ENCODE results near the gene KRTAP5-2.

The KRTAP5-2 gene

DNA sequence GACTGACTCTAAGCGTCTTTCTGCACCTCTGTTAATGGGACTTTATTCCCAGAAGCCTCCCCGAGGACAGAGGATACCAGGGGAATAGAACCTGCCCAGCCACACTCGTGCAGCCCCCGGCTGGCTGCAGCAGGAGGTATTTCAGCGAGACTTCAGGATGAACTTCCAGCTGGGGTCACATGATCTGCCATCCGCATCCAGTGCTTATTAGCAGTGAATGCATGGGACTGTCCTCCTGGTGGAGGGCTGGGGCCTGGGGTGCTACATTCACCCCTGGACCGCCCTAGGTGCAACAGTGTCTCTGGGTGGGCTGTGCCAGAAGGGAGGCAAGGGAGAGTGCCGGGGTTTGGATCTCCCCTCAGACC is 27.6 kb downstream of the KRTAP5-2 start:
- Histone ChIP-seq H3K4me3 (ENCODE audit: severe bottlenecking) (no peak overlapping the region), H3K9me3 (ENCODE audit: severe bottlenecking) (no peaks in the 10 kb centered on the region), H3K36me3 (ENCODE audit: low read depth) (no peaks in the 10 kb centered on the region), H3K27ac (ENCODE audit: poor library complexity, severe bottlenecking) (no peak overlapping the region), H3K4me1 (ENCODE audit: insufficient read depth, poor library complexity, severe bottlenecking) (no peaks in the 10 kb centered on the region), H3K27me3 (ENCODE audit: insufficient read depth, poor library complexity, severe bottlenecking) (peaks cover 20% of the 10 kb centered on the region)
- ATAC-seq (ENCODE audit: low read depth) (no peak), DNase-seq (ENCODE audit: low spot score) (no peak)
- TF ChIP-seq CTCF (IDR thresholded peaks at IDR 0.05; ENCODE audit: poor library complexity, severe bottlenecking): no peak

GRCh38 chr11:1570001-1570453 is 28.1 kb downstream of the KRTAP5-2 start:
- Histone ChIP-seq H3K4me3 (ENCODE audit: severe bottlenecking) (no peak overlapping the region), H3K27ac (ENCODE audit: poor library complexity, severe bottlenecking) (no peak overlapping the region), H3K9me3 (ENCODE audit: severe bottlenecking) (no peaks in the 10 kb centered on the region), H3K27me3 (ENCODE audit: insufficient read depth, poor library complexity, severe bottlenecking) (peaks cover 20% of the 10 kb centered on the region), H3K36me3 (ENCODE audit: low read depth) (no peaks in the 10 kb centered on the region), H3K4me1 (ENCODE audit: insufficient read depth, poor library complexity, severe bottlenecking) (no peaks in the 10 kb centered on the region)
- no peak for TF ChIP-seq CTCF (IDR thresholded peaks at IDR 0.05; ENCODE audit: poor library complexity, severe bottlenecking)
- ATAC-seq (ENCODE audit: low read depth) (no peak), DNase-seq (ENCODE audit: low spot score) (no peak)

GRCh38 chr11:1569251-1569780 is 28.8 kb downstream of the KRTAP5-2 start:
- Histone ChIP-seq H3K9me3 (ENCODE audit: severe bottlenecking) (no peaks in the 10 kb centered on the region), H3K4me1 (ENCODE audit: insufficient read depth, poor library complexity, severe bottlenecking) (no peaks in the 10 kb centered on the region), H3K36me3 (ENCODE audit: low read depth) (no peaks in the 10 kb centered on the region), H3K4me3 (ENCODE audit: severe bottlenecking) (no peak overlapping the region), H3K27ac (ENCODE audit: poor library complexity, severe bottlenecking) (no peak overlapping the region), H3K27me3 (ENCODE audit: insufficient read depth, poor library complexity, severe bottlenecking) (peaks cover 20% of the 10 kb centered on the region)
- no peak for TF ChIP-seq CTCF (IDR thresholded peaks at IDR 0.05; ENCODE audit: poor library complexity, severe bottlenecking)
- DNase-seq (ENCODE audit: low spot score): no peak
- no peak for ATAC-seq (ENCODE audit: low read depth)

- H3K4me1 ChIP-seq (ENCODE audit: insufficient read depth, poor library complexity, severe bottlenecking): no peaks in the 10 kb centered on the region
Observed at GRCh38 chr11:1568441-1568911, 29.6 kb downstream of the KRTAP5-2 start.

More at GRCh38 chr11:1568441-1568911, 29.6 kb downstream of the KRTAP5-2 start:
- Histone ChIP-seq H3K27me3 (ENCODE audit: insufficient read depth, poor library complexity, severe bottlenecking) (peaks cover 12% of the 10 kb centered on the region), H3K36me3 (ENCODE audit: low read depth) (no peaks in the 10 kb centered on the region), H3K4me3 (ENCODE audit: severe bottlenecking) (no peak overlapping the region), H3K27ac (ENCODE audit: poor library complexity, severe bottlenecking) (no peak overlapping the region), H3K9me3 (ENCODE audit: severe bottlenecking) (no peaks in the 10 kb centered on the region)
- TF ChIP-seq CTCF (IDR thresholded peaks at IDR 0.05; ENCODE audit: poor library complexity, severe bottlenecking): no peak
- DNase-seq (ENCODE audit: low spot score): peak; percentile 69
- ATAC-seq (ENCODE audit: low read depth): no peak
